ENCODE measurements around the gene RNGTT. TPM values are rescaled to one million over a fixed set of nuclear protein-coding genes. Genes with fewer than 3 reads are reported as not detected.
"Not testable (repeated sequence)": the region's sequence is repeated elsewhere in the genome, so short reads cannot be mapped to it uniquely, and the experiment has no call there.

RNGTT gene
- total and polyA plus RNA-seq, 4 donors: 13.1 to 34.4 (median 20.9) TPM

DNA sequence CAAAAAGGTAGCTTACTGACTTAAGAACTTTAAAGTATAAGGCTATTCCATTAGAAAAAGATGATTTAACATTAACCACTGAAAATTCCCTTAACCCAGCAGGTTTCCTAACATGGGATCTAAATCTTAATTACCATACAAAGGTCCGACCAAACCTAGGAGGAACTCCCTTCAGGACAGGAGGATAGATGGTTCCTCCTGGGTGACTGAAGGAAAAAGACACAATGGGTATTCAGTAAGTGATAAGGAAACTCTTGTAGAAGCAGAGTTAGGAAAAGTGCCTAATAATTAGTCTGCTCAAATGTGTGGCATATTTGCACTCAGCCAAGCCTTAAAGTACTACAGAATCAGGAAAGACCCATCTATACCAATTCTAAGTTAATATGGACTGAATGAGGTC is 237.0 kb downstream of the RNGTT start:
- H3K4me3 ChIP-seq (ENCODE audit: low read depth, low read length); H3K27ac ChIP-seq (ENCODE audit: low read depth, low read length); H3K4me1 ChIP-seq (ENCODE audit: control insufficient read depth, insufficient read depth, low read length); H3K36me3 ChIP-seq (ENCODE audit: control insufficient read depth, insufficient read depth, low read length); DNase-seq (ENCODE audit: low read depth in 4 of 6, low spot score in 6 of 6); H3K27me3 ChIP-seq (ENCODE audit: control insufficient read depth, insufficient read depth, low read length); H3K9me3 ChIP-seq (ENCODE audit: control insufficient read depth, insufficient read depth, low read length): not testable (repeated sequence)
- no CpG with 5 or more reads among the region's 1 CpG for WGBS (ENCODE audit: insufficient coverage)

- H3K36me3 ChIP-seq (ENCODE audit: control insufficient read depth, insufficient read depth, low read length): no peaks in the 10 kb centered on the region
- H3K27ac ChIP-seq (ENCODE audit: low read depth, low read length): no peak overlapping the region
- H3K9me3 ChIP-seq (ENCODE audit: control insufficient read depth, insufficient read depth, low read length): no peaks in the 10 kb centered on the region
- H3K27me3 ChIP-seq (ENCODE audit: control insufficient read depth, insufficient read depth, low read length): no peaks in the 10 kb centered on the region
- H3K4me1 ChIP-seq (ENCODE audit: control insufficient read depth, insufficient read depth, low read length): no peaks in the 10 kb centered on the region
- DNase-seq (ENCODE audit: low read depth in 4 of 6, low spot score in 6 of 6): peak in 2 of 6 donors; percentile 2 to 11
- WGBS (ENCODE audit: insufficient coverage): 76% methylated on average over 11 of the region's 13 CpGs
- no peak overlapping the region for H3K4me3 ChIP-seq (ENCODE audit: low read depth, low read length)
These were observed 238.1 kb downstream of the RNGTT start for GRCh38 chr6:88725111-88725975.

DNA sequence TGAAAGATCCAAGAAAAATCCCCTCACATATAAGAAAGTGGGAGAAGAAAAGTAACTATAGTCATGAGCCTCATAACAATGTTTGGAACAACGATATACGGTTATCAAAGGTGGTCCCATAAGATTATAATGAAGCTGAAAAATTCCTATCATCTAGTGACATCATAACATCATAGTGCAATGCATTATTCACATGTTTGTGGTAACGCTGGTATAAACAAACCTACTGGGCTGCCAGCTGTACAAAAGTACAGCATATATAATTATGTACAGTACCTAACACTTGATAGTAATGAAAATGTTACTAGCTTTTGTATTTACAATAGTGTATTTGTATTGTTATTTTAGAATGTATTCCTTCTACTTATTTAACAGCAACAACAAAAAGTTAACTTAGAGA is 240.7 kb downstream of the RNGTT start:
- Histone ChIP-seq H3K4me3 (ENCODE audit: low read depth, low read length) (no peak overlapping the region), H3K4me1 (ENCODE audit: control insufficient read depth, insufficient read depth, low read length) (no peaks in the 10 kb centered on the region), H3K27ac (ENCODE audit: low read depth, low read length) (no peak overlapping the region), H3K27me3 (ENCODE audit: control insufficient read depth, insufficient read depth, low read length) (no peaks in the 10 kb centered on the region), H3K36me3 (ENCODE audit: control insufficient read depth, insufficient read depth, low read length) (no peaks in the 10 kb centered on the region), H3K9me3 (ENCODE audit: control insufficient read depth, insufficient read depth, low read length) (no peaks in the 10 kb centered on the region)
- no peak for DNase-seq (ENCODE audit: low read depth in 4 of 6, low spot score in 6 of 6)
- WGBS (ENCODE audit: insufficient coverage): no CpG with 5 or more reads among the region's 3 CpGs

GRCh38 chr6:88716399-88716798 is 247.0 kb downstream of the RNGTT start:
- no CpG with 5 or more reads among the region's 1 CpG for WGBS (ENCODE audit: insufficient coverage)
- not testable (repeated sequence) for H3K27ac ChIP-seq (ENCODE audit: low read depth, low read length); H3K36me3 ChIP-seq (ENCODE audit: control insufficient read depth, insufficient read depth, low read length); H3K27me3 ChIP-seq (ENCODE audit: control insufficient read depth, insufficient read depth, low read length); DNase-seq (ENCODE audit: low read depth in 4 of 6, low spot score in 6 of 6); H3K4me3 ChIP-seq (ENCODE audit: low read depth, low read length); H3K9me3 ChIP-seq (ENCODE audit: control insufficient read depth, insufficient read depth, low read length); H3K4me1 ChIP-seq (ENCODE audit: control insufficient read depth, insufficient read depth, low read length)

DNA sequence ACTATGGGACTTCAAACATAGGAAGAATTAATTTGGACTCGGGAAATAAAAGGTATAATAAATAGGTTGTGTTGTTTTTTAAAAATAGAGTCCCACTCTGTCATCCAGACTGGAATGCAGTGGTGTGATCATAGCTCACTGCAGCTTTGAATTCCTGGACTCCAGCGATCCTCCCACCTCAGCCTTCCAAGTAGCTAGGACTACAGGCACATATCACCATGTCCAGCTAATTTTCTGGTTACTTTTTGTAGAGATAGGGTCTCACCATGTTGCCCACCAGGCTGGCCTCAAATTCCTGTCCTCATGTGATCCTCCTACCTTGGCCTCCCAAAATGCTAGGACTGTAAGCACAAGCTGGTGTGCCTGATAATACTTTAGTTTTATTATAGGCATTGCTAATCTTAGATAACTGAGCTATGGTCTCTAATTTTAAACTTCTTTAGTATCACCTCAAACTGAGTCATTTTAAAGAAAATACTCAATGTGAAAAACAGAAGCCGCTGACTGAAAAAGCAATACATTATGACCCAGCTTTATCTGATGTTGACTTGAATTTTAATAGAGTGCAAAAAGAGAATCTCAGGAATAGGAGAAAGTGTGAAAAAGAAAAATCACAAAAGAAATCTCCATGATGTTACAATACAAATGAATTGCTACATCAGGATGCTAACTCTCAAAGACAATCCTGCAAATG is 251.0 kb downstream of the RNGTT start:
- no peaks in the 10 kb centered on the region for H3K27me3 ChIP-seq (ENCODE audit: control insufficient read depth, insufficient read depth, low read length)
- 71% methylated on average over 1 of the region's 3 CpGs for WGBS (ENCODE audit: insufficient coverage)

GRCh38 chr6:88709819-88710246 is 253.6 kb downstream of the RNGTT start:
- H3K9me3 ChIP-seq (ENCODE audit: control insufficient read depth, insufficient read depth, low read length): no peaks in the 10 kb centered on the region
- no peak for DNase-seq (ENCODE audit: low read depth in 4 of 6, low spot score in 6 of 6)
- H3K4me1 ChIP-seq (ENCODE audit: control insufficient read depth, insufficient read depth, low read length): no peaks in the 10 kb centered on the region
- no peak overlapping the region for H3K4me3 ChIP-seq (ENCODE audit: low read depth, low read length)
- H3K27me3 ChIP-seq (ENCODE audit: control insufficient read depth, insufficient read depth, low read length): no peaks in the 10 kb centered on the region
- no peaks in the 10 kb centered on the region for H3K36me3 ChIP-seq (ENCODE audit: control insufficient read depth, insufficient read depth, low read length)
- no CpG with 5 or more reads among the region's 1 CpG for WGBS (ENCODE audit: insufficient coverage)
- no peak overlapping the region for H3K27ac ChIP-seq (ENCODE audit: low read depth, low read length)

More for the DNA sequence above, 251.0 kb downstream of the RNGTT start:
- Histone ChIP-seq H3K9me3 (ENCODE audit: control insufficient read depth, insufficient read depth, low read length) (no peaks in the 10 kb centered on the region), H3K4me3 (ENCODE audit: low read depth, low read length) (no peak overlapping the region), H3K4me1 (ENCODE audit: control insufficient read depth, insufficient read depth, low read length) (no peaks in the 10 kb centered on the region), H3K36me3 (ENCODE audit: control insufficient read depth, insufficient read depth, low read length) (no peaks in the 10 kb centered on the region), H3K27ac (ENCODE audit: low read depth, low read length) (no peak overlapping the region)
- DNase-seq (ENCODE audit: low read depth in 4 of 6, low spot score in 6 of 6): no peak

DNA sequence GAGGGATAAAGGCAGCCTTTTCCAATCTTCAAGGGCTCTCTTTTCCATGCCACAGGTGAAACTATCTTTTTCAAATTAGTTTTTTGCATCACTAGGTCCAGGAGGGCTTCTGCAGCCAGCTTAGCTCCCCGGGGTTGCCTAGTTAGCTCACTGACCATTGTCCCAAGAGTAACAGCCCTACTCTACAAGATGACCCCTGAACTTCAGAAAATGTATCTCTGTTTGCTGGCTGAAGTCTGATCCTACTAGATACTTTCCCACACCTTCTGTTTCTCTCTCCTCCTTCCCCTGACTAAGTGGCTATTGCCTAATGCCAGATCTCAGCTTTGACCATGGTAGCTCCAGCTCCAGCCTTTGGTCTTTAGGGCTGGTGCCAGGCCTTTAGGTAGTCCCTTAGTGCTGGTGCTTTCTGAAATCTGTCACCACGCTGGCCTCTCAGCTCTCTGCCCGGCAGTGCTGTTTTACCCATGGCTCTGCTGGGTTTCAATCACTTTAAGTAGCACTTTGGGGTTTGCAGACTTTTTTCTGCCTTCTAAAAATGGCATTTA is 255.1 kb downstream of the RNGTT start:
- Histone ChIP-seq H3K9me3 (ENCODE audit: control insufficient read depth, insufficient read depth, low read length) (no peaks in the 10 kb centered on the region), H3K36me3 (ENCODE audit: control insufficient read depth, insufficient read depth, low read length) (no peaks in the 10 kb centered on the region), H3K27ac (ENCODE audit: low read depth, low read length) (no peak overlapping the region), H3K4me3 (ENCODE audit: low read depth, low read length) (no peak overlapping the region), H3K27me3 (ENCODE audit: control insufficient read depth, insufficient read depth, low read length) (no peaks in the 10 kb centered on the region), H3K4me1 (ENCODE audit: control insufficient read depth, insufficient read depth, low read length) (no peaks in the 10 kb centered on the region)
- 91% methylated on average over 3 of the region's 3 CpGs for WGBS (ENCODE audit: insufficient coverage)
- no peak for DNase-seq (ENCODE audit: low read depth in 4 of 6, low spot score in 6 of 6)

DNA sequence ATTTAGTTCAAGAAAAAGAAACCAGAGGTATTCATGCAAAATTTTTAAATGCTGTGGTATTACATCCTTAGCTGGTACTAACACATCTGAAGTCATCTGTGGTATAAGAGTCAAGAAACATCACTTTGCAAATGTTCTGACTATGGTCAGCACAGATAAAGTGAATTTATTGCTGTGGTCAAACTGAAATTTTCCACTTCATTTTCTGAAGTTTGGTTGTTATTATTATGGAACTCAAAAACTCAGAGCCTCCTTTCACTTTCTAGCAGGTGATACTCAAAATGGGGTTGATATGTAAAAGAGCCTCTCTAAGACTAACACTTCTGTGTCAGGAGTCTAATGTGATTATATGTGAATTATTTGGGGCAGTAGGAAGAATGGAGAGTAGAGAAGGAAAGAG is 257.8 kb downstream of the RNGTT start:
- no peaks in the 10 kb centered on the region for H3K36me3 ChIP-seq (ENCODE audit: control insufficient read depth, insufficient read depth, low read length)
- H3K27me3 ChIP-seq (ENCODE audit: control insufficient read depth, insufficient read depth, low read length): no peaks in the 10 kb centered on the region
- no peak overlapping the region for H3K4me3 ChIP-seq (ENCODE audit: low read depth, low read length)
- no peak overlapping the region for H3K27ac ChIP-seq (ENCODE audit: low read depth, low read length)
- DNase-seq (ENCODE audit: low read depth in 4 of 6, low spot score in 6 of 6): no peak
- H3K9me3 ChIP-seq (ENCODE audit: control insufficient read depth, insufficient read depth, low read length): no peaks in the 10 kb centered on the region
- no peaks in the 10 kb centered on the region for H3K4me1 ChIP-seq (ENCODE audit: control insufficient read depth, insufficient read depth, low read length)

- no peaks in the 10 kb centered on the region for H3K36me3 ChIP-seq (ENCODE audit: control insufficient read depth, insufficient read depth, low read length)
- H3K27ac ChIP-seq (ENCODE audit: low read depth, low read length): no peak overlapping the region
- H3K4me3 ChIP-seq (ENCODE audit: low read depth, low read length): no peak overlapping the region
- no peaks in the 10 kb centered on the region for H3K27me3 ChIP-seq (ENCODE audit: control insufficient read depth, insufficient read depth, low read length)
- no peak for DNase-seq (ENCODE audit: low read depth in 4 of 6, low spot score in 6 of 6)
- WGBS (ENCODE audit: insufficient coverage): no CpG with 5 or more reads among the region's 1 CpG
- no peaks in the 10 kb centered on the region for H3K4me1 ChIP-seq (ENCODE audit: control insufficient read depth, insufficient read depth, low read length)
- H3K9me3 ChIP-seq (ENCODE audit: control insufficient read depth, insufficient read depth, low read length): no peaks in the 10 kb centered on the region
These were observed 258.4 kb downstream of the RNGTT start for GRCh38 chr6:88704980-88705379.
